ENCODE results near the gene TAMALIN. TPM values are rescaled to one million over a fixed set of nuclear protein-coding genes. Genes with fewer than 3 reads are reported as not detected.

Gene TAMALIN
- polyA plus RNA-seq, 10 donors: 13.3 to 21.0 (median 15.9) TPM

- peak; percentile 64 to 85 (median 84) for DNase-seq
Observed at GRCh38 chr12:51980051-51980808, 26.5 kb upstream of the TAMALIN start.

- no peak for DNase-seq
Observed at GRCh38 chr12:51980809-51981127, 26.0 kb upstream of the TAMALIN start.

- DNase-seq: no peak
Observed at GRCh38 chr12:51984657-51985056, 22.1 kb upstream of the TAMALIN start.

- no peak for DNase-seq
Observed at GRCh38 chr12:51985154-51985835, 21.5 kb upstream of the TAMALIN start.

- no peak for DNase-seq
Observed at GRCh38 chr12:51986834-51987233, 19.9 kb upstream of the TAMALIN start.

- no peak for DNase-seq
Observed at GRCh38 chr12:51992246-51992645, 14.5 kb upstream of the TAMALIN start.

GRCh38 chr12:51994539-51994820 lies 12.3 kb upstream of the TAMALIN start:
- no peak for DNase-seq

GRCh38 chr12:51994959-51995358 lies 11.8 kb upstream of the TAMALIN start:
- no peak for DNase-seq

GRCh38 chr12:51997136-51997535 lies 9.6 kb upstream of the TAMALIN start:
- DNase-seq: no peak

GRCh38 chr12:52003016-52003550 lies 3.7 kb upstream of the TAMALIN start:
- no peak for DNase-seq

GRCh38 chr12:52003591-52003990 lies 3.2 kb upstream of the TAMALIN start:
- no peak for DNase-seq

GRCh38 chr12:52004042-52004648 lies 2.6 kb upstream of the TAMALIN start:
- DNase-seq: peak in 1 of 3 donors; percentile 36

- DNase-seq: no peak
Observed at GRCh38 chr12:52005218-52005902, 1.4 kb upstream of the TAMALIN start.

- DNase-seq: peak in 1 of 3 donors; percentile 63
Observed at GRCh38 chr12:52005903-52006703, 643 bp upstream of the TAMALIN start.

GRCh38 chr12:52007158-52007921 lies 594 bp downstream of the TAMALIN start:
- peak in 1 of 3 donors; percentile 83 for DNase-seq

- DNase-seq: no peak
Observed at GRCh38 chr12:52007982-52008510, 1.3 kb downstream of the TAMALIN start.

GRCh38 chr12:52009081-52009751 lies 2.5 kb downstream of the TAMALIN start:
- peak in 1 of 3 donors; percentile 30 for DNase-seq

GRCh38 chr12:52010152-52010622 lies 3.4 kb downstream of the TAMALIN start:
- peak; percentile 92 to 97 (median 95) for DNase-seq

Measured in muscle of back (tissue), 11 donors.